K562 (cell line): ENCODE data around the gene THAP9. TPM values are rescaled to one million over a fixed set of nuclear protein-coding genes. Genes with fewer than 3 reads are reported as not detected.

Source experiments
- ATF4 ChIP-seq: fragments of 450-650 bp; formaldehyde crosslinking; IDR thresholded peaks from 2 replicates; pipeline ENCODE4 v1.4.0; 2022; ENCODE audit warnings: mild to moderate bottlenecking, moderate library complexity
- BCLAF1 ChIP-seq, 2 experiments: fragments of 450-650 bp in 1 of 2; IDR thresholded peaks; 2 replicates each; pipeline ENCODE4 v1.6.1; 2011 to 2017; ENCODE audit warnings: low read depth in 2 of 2, antibody characterized with exemption in 1 of 2, borderline replicate concordance in 1 of 2, low read length in 1 of 2, mild to moderate bottlenecking in 1 of 2, mixed read lengths in 1 of 2; ENCODE audit not compliant: control insufficient read depth in 1 of 2
- BRF1 ChIP-seq: IDR thresholded peaks from 3 replicates; pipeline ENCODE4 v1.6.1; 2011; ENCODE audit warnings: borderline replicate concordance, mild to moderate bottlenecking; ENCODE audit not compliant: insufficient read length; ENCODE audit errors: extremely low read depth
- CHD2 ChIP-seq: IDR thresholded peaks from 2 replicates; pipeline ENCODE4 v1.6.1; 2011; ENCODE audit warnings: low read depth, low read length
- CXXC5 ChIP-seq: fragments of 250-450 bp; sonication (Bioruptor Pico); IDR thresholded peaks from 2 replicates; pipeline ENCODE4 v1.8.0; 2022; ENCODE audit warnings: inconsistent platforms, mild to moderate bottlenecking, moderate library complexity
- DNMT1 ChIP-seq: fragments of 450-650 bp; IDR thresholded peaks from 2 replicates; pipeline ENCODE4 v1.6.1; 2016; ENCODE audit warnings: antibody characterized with exemption, mild to moderate bottlenecking
- DPF2 ChIP-seq: fragments of 450-650 bp; IDR thresholded peaks from 2 replicates; pipeline ENCODE4 v1.6.1; 2016
- HNRNPUL1 ChIP-seq: fragments of 200-400 bp; formaldehyde crosslinking; IDR thresholded peaks from 2 replicates; pipeline ENCODE4 v1.6.1; 2017; ENCODE audit warnings: low read length
- KLF1 ChIP-seq: fragments of 450-650 bp; IDR thresholded peaks from 2 replicates; pipeline ENCODE4 v1.6.1; 2016; ENCODE audit warnings: missing genetic modification characterization, missing compliant biosample characterization
- MBD2 ChIP-seq: sonication (generic); IDR thresholded peaks from 2 replicates; pipeline ENCODE4 v1.6.1; 2016; ENCODE audit warnings: low read depth, borderline replicate concordance
- NBN ChIP-seq: fragments of 450-650 bp; IDR thresholded peaks from 2 replicates; pipeline ENCODE4 v1.6.1; 2016; ENCODE audit warnings: low read depth, mild to moderate bottlenecking
- NCOA4 ChIP-seq: fragments of 450-650 bp; IDR thresholded peaks from 2 replicates; pipeline ENCODE4 v1.6.1; 2018; ENCODE audit warnings: mild to moderate bottlenecking; ENCODE audit not compliant: partially characterized antibody
- NFXL1 ChIP-seq: fragments of 450-650 bp; formaldehyde crosslinking; IDR thresholded peaks from 2 replicates; pipeline ENCODE4 v1.4.0; 2021; ENCODE audit warnings: mild to moderate bottlenecking
- PHF21A ChIP-seq: fragments of 450-650 bp; IDR thresholded peaks from 2 replicates; pipeline ENCODE4 v1.6.1; 2017; ENCODE audit warnings: low read depth, borderline replicate concordance
- RBFOX2 ChIP-seq: fragments of 200-400 bp; formaldehyde crosslinking; IDR thresholded peaks from 2 replicates; pipeline ENCODE4 v1.6.1; 2017; ENCODE audit warnings: low read depth, mild to moderate bottlenecking, low read length, moderate library complexity
- RBM14 ChIP-seq: fragments of 200-400 bp; formaldehyde crosslinking; IDR thresholded peaks from 2 replicates; pipeline ENCODE4 v1.6.1; 2018; ENCODE audit warnings: low read depth, mild to moderate bottlenecking, low read length, moderate library complexity, borderline replicate concordance; ENCODE audit not compliant: insufficient read depth
- RBM25 ChIP-seq: fragments of 200-400 bp; formaldehyde crosslinking; IDR thresholded peaks from 2 replicates; pipeline ENCODE4 v1.6.1; 2018; ENCODE audit warnings: low read length, low read depth, moderate library complexity; ENCODE audit not compliant: severe bottlenecking
- RNF2 ChIP-seq: sonication (generic); IDR thresholded peaks from 2 replicates; pipeline ENCODE4 v1.6.1; 2016
- SAP30 ChIP-seq: fragments of 200-600 bp; sonication (generic); IDR thresholded peaks from 2 replicates; pipeline ENCODE4 v1.6.1; 2012; ENCODE audit warnings: borderline replicate concordance, low read depth, mild to moderate bottlenecking, moderate library complexity, low read length, control low read depth, inconsistent platforms; ENCODE audit not compliant: insufficient read depth, poor library complexity, severe bottlenecking
- SMARCE1 ChIP-seq: fragments of 450-650 bp; IDR thresholded peaks from 2 replicates; pipeline ENCODE4 v1.7.1; 2016; ENCODE audit warnings: mild to moderate bottlenecking
- SRSF1 ChIP-seq: fragments of 200-400 bp; formaldehyde crosslinking; IDR thresholded peaks from 2 replicates; pipeline ENCODE4 v1.6.1; 2017; ENCODE audit warnings: mild to moderate bottlenecking, low read depth, low read length, moderate library complexity
- XRCC4 ChIP-seq: IDR thresholded peaks from one replicate; pipeline ENCODE4 v1.6.1; 2011; ENCODE audit not compliant: insufficient read depth, insufficient read length; ENCODE audit errors: extremely low read depth
- ZC3H11A ChIP-seq: IDR thresholded peaks from 2 replicates; pipeline ENCODE4 v1.6.1; 2012; ENCODE audit warnings: low read depth, low read length, improper control_type of control experiment
- ZFP1 ChIP-seq: fragments of 450-650 bp; formaldehyde crosslinking; IDR thresholded peaks from 2 replicates; pipeline ENCODE4 v1.4.0; 2020; ENCODE audit warnings: mild to moderate bottlenecking, mixed read lengths
- ZNF551 ChIP-seq: fragments of 250-450 bp; sonication (Bioruptor Pico); IDR thresholded peaks from 2 replicates; pipeline ENCODE4 v1.5.0; 2021; ENCODE audit warnings: mild to moderate bottlenecking, moderate library complexity
- polyA plus RNA-seq, 8 experiments: library from polyadenylated mRNA; depleted of rRNA in 4 of 8; stranded (reverse) in 5 of 8; unstranded in 3 of 8; fragments of >200 nt; fragmentation: Nextera tagmentation in 2 of 8; fragmentation: Illumina TruSeq in 1 of 8; extraction: Ambion mirVana in 2 of 8; extraction: Trizol in 1 of 8; gene quantifications; 2 replicates each; pipeline versions ENCODE4 v1.2.1 to v1.2.3, GENCODE V29; 2011 to 2014; ENCODE audit warnings: inconsistent platforms in 1 of 8, missing spikeins in 1 of 8
- total RNA-seq, 7 experiments: library from RNA; depleted of rRNA in 6 of 7; stranded (reverse); fragments of >200 nt in 6 of 7; fragmentation: Illumina TruSeq in 2 of 7; extraction: Trizol in 2 of 7; gene quantifications; 2 replicates each; pipeline versions ENCODE4 v1.2.1 to v1.2.3, GENCODE V29; 2011 to 2021; ENCODE audit warnings: low replicate concordance in 1 of 7

THAP9 gene
- total and polyA plus RNA-seq, 9 of the 15 experiments (the other 6 are each of a cell fraction or from before 2014, with no cell fraction given) = 3.4 to 7.0 (median 5.4) TPM

- TF ChIP-seq BCLAF1 (IDR thresholded peaks at IDR 0.05; ENCODE audit: borderline replicate concordance in 1 of 2, control insufficient read depth in 1 of 2, low read depth in 2 of 2, low read length in 1 of 2) (peak in 1 of 2 experiments; percentile 62; a peak in 1 of 4 replicates), RBM14 (no peak), SRSF1 (no peak), ZNF551 (CRISPR knock-in tag) (no peak), NBN (no peak), DPF2 (peak; percentile 64; the same call in 1 of the 2 replicates), NFXL1 (CRISPR knock-in tag) (no peak), SMARCE1 (peak; percentile 71), HNRNPUL1 (no peak), CXXC5 (CRISPR knock-in tag) (no peak), DNMT1 (peak; percentile 81; the same call in 1 of the 2 replicates), PHF21A (no peak), XRCC4 (no peak), NCOA4 (peak; percentile 79), ATF4 (no peak), BRF1 (no peak), RBM25 (no peak), ZC3H11A (no peak), SAP30 (peak; percentile 37), ZFP1 (no peak), RNF2 (no peak), RBFOX2 (no peak), KLF1 (tag) (no peak), MBD2 (no peak), CHD2 (no peak)
Measured at GRCh38 chr4:82900066-82900410, 497 bp upstream of the THAP9 start (continued).
